T follicular helper cell (primary cell): Measurements from ENCODE around the gene SMC3.
A peak's percentile ranks its signal among the peaks of the same experiment; 100 is the strongest.
"Not testable (repeated sequence)": the region's sequence is repeated elsewhere in the genome, so short reads cannot be mapped to it uniquely, and the experiment has no call there.

Experiments
- DNase-seq: peaks from one replicate; pipeline ENCODE4 v3.0.0-alpha.2; 2020; ENCODE audit warnings: low read depth
- total RNA-seq, 2 experiments: gene quantifications; one replicate each; lab custom pipeline; 2026; lab: John Stamatoyannopoulos, UW

SMC3 gene
- 192 to 219 reads per million in 2 experiments for total RNA-seq

GRCh38 chr10:110567201-110568054 lies at the start of gene SMC3:
Gene SMC3 (plus strand): TSS chr10:110567695. CDS start chr10:110567817, 122 bp downstream.
- peak; percentile 86 for DNase-seq

GRCh38 chr10:110522365-110522988 lies 45.0 kb upstream of the SMC3 start:
- DNase-seq = no peak

GRCh38 chr10:110523736-110524135 lies 43.8 kb upstream of the SMC3 start:
- no peak for DNase-seq

GRCh38 chr10:110524179-110524858 lies 43.2 kb upstream of the SMC3 start:
- DNase-seq = no peak

GRCh38 chr10:110524859-110525232 lies 42.6 kb upstream of the SMC3 start:
- DNase-seq = no peak

- no peak for DNase-seq
These were observed 41.9 kb upstream of the SMC3 start for GRCh38 chr10:110525349-110526260.

- no peak for DNase-seq
These were observed 39.7 kb upstream of the SMC3 start for GRCh38 chr10:110527731-110528171.

- DNase-seq = no peak
These were observed 39.1 kb upstream of the SMC3 start for GRCh38 chr10:110528224-110528996.

- not testable (repeated sequence) for DNase-seq
These were observed 38.4 kb upstream of the SMC3 start for GRCh38 chr10:110528997-110529524.

- DNase-seq = no peak
These were observed 37.9 kb upstream of the SMC3 start for GRCh38 chr10:110529596-110530011.

- no peak for DNase-seq
These were observed 37.2 kb upstream of the SMC3 start for GRCh38 chr10:110530131-110530831.

GRCh38 chr10:110531687-110532086 lies 35.8 kb upstream of the SMC3 start:
- no peak for DNase-seq

GRCh38 chr10:110532628-110533027 lies 34.9 kb upstream of the SMC3 start:
- DNase-seq = not testable (repeated sequence)

- DNase-seq = no peak
These were observed 34.3 kb upstream of the SMC3 start for GRCh38 chr10:110533149-110533548.

GRCh38 chr10:110534571-110534970 lies 32.9 kb upstream of the SMC3 start:
- DNase-seq = no peak

- DNase-seq = peak; percentile 21
These were observed 31.3 kb upstream of the SMC3 start for GRCh38 chr10:110535958-110536891.

GRCh38 chr10:110539091-110539490 lies 28.4 kb upstream of the SMC3 start:
- no peak for DNase-seq

- DNase-seq = no peak
These were observed 27.5 kb upstream of the SMC3 start for GRCh38 chr10:110540031-110540430.
